ENCODE data around the gene MAP1A.

Gene MAP1A

DNA sequence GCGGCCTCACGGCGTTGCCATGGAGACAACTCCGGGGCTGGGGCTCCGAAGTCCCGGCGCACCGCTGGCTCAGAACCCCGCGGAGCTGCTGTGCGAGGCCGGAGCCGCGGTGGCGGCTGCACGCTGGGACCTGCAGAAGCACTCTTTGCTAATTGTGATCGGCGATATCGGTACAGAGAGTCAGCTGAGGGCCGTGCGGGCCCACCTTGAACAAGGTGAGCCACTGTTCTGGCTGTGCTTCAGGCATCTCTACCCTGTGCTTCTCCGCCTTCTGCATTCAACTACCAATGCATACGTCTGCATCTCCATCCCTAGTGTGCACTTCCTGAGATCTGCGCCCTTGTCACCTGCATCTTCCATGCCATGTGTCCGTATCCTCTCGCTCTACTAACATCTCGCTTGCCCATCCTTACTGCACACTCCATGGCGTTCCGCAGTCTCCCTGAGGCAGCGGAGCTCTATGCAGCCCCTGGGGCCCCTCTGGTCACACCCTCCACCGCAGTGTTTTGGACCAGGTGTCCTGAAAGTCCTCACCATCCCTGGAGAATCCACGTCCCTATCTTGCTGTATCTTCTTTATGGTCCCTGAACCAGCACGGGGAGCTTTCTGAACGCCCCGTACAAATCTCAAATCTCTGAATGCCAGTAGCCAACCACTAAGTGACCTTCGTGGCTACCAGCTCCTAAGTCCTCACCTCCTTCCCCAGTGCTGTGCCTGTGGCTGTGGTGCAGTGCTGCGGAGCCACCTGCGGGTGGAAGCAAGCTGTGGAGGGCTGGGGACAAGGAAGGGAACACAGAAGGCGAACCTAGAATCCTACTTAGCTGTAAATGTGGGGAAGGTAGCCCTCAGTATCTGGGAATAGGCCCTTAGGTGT is 6.2 kb upstream of the MAP1A start:
- peak; percentile 20 for DNase-seq
- no peak for ATAC-seq

DNA sequence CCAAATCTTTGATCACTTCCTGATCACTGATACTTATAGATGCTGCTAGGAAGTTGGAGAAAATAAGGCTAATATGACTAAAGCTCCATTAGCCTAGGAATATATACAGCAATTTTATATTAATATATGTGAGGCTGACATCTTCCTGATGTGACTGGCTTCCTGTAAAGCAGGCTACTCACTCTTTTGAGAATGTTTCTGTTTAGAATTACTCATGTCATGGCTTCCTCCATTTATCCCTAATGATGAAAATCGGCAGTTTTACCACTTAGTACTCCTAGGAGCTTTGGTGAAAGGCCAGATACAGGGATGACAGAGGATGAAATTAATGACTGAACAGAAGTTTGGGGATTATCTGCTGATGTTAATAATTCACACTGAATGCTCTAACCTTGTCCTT is 3.9 kb upstream of the MAP1A start:
- ATAC-seq = no peak
- no peak for DNase-seq

DNA sequence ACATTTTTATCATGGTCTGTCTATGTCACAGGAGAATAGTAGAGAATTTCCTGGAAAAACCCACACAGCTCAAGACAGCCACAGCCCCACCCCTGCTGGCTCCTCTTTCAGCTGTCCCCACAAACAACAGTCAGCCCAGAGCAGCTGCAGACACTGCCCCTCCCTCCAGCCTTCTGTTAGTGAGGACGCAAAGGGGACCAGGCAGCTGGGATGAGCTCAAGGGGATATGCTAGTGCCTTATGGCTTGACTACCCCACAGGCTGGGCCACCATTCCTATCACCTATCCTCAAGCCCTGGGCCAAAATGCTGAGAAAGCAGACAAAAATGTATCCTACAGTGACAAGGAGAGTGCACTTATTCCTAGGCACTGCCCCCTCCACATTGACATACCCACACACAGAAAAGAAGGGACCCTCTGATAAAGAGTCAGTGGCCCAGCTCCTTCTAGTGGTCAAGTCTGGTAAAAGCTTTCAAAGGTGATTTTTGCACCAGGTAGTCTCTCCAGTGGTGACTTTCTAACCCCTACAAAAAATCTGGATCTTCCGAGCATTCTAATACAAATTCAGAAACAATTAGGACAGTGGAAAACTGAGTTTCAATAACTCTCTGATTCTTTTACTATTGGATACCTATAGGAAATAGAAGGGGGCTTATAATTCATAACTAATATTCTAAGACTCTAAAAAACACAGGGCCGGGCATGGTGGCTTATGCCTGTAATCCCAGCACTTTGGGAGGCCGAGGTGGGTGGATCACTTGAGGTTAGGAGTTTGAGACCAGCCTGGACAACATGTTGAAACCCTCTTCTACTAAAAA is 3.0 kb upstream of the MAP1A start:
- ATAC-seq = no peak
- DNase-seq = no peak

DNA sequence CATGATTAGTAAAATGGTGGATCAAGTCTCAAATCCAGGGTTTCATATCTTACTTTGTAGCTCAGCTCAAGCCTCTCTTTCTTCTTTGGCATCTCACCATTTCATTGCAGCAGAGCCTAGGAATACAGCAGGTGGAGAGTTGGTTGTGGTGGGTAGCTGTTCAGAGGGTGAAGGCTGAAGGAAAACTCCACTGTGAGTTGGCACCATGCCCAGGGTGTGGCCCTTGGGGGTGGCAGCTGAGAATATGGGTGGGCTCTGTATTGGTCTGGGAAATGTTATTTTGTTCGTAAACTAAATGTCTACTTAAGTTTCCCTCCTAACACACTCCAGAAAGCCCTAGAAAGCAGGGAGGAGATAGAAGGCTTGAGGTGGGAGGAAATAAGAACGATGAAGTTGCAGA is 1.7 kb upstream of the MAP1A start:
- ATAC-seq (no peak), DNase-seq (no peak)

DNA sequence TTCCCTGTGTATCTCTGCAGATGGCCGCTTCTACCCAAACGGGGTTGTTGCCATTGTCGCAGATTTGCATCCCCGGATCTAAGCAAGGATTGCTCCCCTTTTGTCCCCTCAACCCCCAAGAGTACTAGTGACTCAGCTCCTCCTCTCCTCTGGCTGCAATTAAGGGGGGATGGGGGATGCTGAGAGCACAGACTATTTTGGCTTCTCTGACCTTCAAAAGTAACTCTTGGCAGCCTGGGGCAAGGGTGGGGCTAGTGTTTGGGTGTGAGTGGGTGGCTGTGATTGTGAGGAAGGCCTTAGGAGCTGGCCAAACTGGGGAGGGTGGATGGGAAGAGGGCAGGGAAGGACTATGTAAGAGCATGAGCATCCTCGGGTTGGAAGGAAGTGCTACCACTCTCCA is 1.2 kb upstream of the MAP1A start:
- DNase-seq (no peak), ATAC-seq (no peak)

DNA sequence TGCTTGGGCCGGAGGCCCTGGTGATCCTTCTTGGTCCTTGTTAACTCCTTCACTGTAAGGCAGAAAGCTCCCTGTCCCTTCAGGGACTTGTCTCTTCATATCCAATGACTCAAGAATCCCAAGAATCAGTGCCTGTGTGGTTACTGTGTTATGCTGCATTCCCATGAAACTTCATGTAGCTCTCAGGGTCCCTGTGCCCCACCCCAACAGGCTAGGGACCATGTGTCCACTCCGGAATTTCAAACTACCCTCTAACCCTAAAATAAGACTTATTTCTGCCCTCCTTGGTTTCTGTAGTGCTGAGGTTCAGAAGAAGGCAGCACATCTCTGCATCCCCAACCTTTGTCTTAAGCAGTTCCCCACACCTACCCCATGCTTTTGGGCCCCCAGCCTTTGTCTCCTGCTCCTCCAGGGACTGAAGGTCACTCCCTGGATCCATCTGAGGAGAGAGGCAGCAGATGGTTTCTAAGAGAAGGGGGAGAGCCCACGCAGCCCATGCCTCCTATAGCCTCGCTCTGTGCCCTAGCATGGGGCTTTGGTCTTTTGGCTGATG is 531 bp upstream of the MAP1A start:
- DNase-seq = no peak
- no peak for ATAC-seq

DNA sequence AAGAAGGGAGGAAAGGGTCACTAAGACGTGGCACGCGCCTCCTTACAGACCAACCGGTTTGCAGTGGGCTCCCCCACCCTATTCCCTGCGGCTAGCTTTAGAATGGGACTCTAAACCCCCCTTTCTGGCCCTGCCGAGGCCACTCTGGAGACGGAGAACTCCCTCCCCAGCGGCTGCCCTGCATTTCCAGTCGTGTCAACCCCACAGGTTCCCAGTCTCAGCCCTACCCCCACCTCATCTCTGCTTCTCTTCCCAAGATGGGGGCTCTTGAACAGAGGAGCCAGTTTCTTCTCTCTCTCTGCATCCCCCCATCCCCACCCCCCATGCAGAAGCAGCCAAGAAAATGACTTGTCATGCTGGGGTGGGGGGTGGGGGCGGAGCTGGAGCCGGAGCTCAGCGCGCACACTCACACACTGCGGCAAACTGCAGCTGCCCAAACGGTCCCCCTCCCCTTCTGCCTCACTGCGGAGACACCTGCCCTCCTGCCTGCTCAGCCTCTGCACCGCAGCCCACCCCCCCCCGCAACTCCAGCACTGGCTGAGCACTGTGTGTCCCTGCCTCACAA is 871 bp downstream of the MAP1A start:
- ATAC-seq (peak; percentile 10), DNase-seq (peak; percentile 16)

DNA sequence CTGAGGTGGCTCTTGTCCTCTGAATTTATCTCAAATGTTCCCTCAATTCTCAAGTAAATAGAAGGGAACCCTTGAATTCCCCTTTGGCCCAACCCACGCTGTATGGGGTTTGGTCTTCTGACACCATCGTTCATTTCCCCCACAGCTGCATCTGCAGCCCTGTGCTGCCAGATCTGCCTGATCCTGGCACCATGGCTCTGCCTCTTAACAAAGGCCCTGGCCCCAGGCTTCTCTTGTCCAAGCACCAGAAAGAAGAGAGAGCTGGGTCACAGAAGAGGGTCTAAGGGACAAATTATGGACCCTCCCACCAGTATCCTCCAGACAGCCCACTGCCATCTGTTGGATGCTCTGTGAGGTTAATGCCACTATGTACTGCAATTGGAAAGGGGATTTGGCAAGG is 1.8 kb downstream of the MAP1A start:
- no peak for ATAC-seq
- no peak for DNase-seq

DNA sequence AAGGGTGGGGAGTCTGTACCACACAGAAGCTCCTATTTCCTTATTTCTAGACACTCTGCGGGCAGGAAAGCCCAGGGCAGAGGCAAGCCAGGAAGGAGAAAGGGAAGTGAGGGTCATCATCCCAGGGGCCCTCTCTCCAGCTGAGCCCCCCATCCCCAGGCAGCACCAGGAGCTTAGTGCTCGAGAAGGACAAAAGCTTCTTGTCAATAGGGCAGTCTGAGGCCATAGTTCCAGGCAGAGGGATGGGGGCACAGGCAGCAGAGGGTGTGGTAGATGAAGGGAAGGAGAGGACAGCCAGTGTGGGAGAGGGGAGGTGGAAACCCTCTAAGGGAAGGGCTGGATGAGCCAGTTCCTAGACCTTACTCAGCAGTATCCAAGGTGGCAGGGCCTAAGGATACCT is 2.7 kb downstream of the MAP1A start:
- ATAC-seq (no peak), DNase-seq (no peak)

DNA sequence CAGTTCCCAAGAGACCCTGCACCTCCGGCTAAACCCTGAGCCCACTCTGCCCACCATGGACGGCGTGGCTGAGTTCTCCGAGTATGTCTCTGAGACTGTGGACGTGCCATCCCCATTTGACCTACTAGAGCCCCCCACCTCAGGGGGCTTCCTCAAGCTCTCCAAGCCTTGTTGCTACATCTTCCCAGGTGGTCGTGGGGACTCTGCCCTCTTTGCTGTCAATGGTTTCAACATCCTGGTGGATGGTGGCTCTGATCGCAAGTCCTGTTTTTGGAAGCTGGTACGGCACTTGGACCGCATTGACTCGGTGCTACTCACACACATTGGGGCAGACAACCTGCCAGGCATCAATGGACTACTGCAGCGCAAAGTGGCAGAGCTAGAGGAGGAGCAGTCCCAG is 4.0 kb downstream of the MAP1A start:
- no peak for DNase-seq
- no peak for ATAC-seq

DNA sequence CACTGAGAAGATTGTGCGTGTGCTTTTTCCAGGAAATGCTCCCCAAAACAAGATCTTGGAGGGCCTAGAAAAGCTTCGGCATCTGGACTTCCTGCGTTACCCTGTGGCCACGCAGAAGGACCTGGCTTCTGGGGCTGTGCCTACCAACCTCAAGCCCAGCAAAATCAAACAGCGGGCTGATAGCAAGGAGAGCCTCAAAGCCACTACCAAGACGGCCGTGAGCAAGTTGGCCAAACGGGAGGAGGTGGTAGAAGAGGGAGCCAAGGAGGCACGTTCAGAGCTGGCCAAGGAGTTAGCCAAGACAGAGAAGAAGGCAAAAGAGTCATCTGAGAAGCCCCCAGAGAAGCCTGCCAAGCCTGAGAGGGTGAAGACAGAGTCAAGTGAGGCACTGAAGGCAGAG is 4.8 kb downstream of the MAP1A start:
- DNase-seq = no peak
- ATAC-seq = no peak

DNA sequence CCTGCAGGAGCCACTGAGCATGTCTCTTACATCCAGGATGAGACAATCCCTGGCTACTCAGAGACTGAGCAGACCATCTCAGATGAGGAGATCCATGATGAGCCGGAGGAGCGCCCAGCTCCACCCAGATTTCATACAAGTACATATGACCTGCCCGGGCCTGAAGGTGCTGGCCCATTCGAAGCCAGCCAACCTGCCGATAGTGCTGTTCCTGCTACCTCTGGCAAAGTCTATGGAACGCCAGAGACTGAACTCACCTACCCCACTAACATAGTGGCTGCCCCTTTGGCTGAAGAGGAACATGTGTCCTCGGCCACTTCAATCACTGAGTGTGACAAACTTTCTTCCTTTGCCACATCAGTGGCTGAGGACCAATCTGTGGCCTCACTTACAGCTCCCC is 6.2 kb downstream of the MAP1A start:
- ATAC-seq (no peak), DNase-seq (no peak)

DNA sequence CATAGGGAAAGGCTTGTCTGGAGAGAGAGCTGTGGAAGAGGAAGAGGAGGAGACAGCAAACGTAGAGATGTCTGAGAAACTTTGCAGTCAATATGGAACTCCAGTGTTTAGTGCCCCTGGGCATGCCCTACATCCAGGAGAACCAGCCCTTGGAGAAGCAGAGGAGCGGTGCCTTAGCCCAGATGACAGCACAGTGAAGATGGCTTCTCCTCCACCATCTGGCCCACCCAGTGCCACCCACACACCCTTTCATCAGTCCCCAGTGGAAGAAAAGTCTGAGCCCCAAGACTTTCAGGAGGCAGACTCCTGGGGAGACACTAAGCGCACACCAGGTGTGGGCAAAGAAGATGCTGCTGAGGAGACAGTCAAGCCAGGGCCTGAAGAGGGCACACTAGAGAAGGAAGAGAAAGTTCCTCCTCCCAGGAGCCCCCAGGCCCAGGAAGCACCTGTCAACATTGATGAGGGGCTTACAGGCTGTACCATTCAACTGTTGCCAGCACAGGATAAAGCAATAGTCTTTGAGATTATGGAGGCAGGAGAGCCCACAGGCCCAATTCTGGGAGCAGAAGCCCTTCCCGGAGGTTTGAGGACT is 6.9 kb downstream of the MAP1A start:
- DNase-seq (no peak), ATAC-seq (no peak)

DNA sequence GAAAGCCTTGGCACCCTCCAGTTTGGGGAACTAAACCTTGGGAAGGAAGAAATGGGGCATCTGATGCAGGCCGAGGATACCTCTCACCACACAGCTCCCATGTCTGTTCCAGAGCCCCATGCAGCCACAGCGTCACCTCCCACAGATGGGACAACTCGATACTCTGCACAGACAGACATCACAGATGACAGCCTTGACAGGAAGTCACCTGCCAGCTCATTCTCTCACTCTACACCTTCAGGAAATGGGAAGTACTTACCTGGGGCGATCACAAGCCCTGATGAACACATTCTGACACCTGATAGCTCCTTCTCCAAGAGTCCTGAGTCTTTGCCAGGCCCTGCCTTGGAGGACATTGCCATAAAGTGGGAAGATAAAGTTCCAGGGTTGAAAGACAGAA is 7.7 kb downstream of the MAP1A start:
- no peak for DNase-seq
- ATAC-seq = no peak

DNA sequence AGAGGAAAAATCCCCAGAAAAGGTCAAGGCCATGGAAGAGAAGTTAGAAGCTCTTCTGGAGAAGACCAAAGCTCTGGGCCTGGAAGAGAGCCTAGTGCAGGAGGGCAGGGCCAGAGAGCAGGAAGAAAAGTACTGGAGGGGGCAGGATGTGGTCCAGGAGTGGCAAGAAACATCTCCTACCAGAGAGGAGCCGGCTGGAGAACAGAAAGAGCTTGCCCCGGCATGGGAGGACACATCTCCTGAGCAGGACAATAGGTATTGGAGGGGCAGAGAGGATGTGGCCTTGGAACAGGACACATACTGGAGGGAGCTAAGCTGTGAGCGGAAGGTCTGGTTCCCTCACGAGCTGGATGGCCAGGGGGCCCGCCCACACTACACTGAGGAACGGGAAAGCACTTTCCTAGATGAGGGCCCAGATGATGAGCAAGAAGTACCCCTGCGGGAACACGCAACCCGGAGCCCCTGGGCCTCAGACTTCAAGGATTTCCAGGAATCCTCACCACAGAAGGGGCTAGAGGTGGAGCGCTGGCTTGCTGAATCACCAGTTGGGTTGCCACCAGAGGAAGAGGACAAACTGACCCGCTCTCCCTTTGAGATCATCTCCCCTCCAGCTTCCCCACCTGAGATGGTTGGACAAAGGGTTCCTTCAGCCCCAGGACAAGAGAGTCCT is 9.0 kb downstream of the MAP1A start:
- no peak for ATAC-seq
- DNase-seq = no peak

DNA sequence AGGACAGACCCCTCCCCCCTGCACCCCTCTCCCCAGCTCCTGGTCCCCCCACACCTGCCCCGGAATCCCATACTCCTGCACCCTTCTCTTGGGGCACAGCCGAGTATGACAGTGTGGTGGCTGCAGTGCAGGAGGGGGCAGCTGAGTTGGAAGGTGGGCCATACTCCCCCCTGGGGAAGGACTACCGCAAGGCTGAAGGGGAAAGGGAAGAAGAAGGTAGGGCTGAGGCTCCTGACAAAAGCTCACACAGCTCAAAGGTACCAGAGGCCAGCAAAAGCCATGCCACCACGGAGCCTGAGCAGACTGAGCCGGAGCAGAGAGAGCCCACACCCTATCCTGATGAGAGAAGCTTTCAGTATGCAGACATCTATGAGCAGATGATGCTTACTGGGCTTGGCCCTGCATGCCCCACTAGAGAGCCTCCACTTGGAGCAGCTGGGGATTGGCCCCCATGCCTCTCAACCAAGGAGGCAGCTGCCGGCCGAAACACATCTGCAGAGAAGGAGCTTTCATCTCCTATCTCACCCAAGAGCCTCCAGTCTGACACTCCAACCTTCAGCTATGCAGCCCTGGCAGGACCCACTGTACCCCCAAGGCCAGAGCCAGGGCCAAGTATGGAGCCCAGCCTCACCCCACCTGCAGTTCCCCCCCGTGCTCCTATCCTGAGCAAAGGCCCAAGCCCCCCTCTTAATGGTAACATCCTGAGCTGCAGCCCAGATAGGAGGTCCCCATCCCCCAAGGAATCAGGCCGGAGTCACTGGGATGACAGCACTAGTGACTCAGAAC is 9.8 kb downstream of the MAP1A start:
- DNase-seq (no peak), ATAC-seq (no peak)

DNA sequence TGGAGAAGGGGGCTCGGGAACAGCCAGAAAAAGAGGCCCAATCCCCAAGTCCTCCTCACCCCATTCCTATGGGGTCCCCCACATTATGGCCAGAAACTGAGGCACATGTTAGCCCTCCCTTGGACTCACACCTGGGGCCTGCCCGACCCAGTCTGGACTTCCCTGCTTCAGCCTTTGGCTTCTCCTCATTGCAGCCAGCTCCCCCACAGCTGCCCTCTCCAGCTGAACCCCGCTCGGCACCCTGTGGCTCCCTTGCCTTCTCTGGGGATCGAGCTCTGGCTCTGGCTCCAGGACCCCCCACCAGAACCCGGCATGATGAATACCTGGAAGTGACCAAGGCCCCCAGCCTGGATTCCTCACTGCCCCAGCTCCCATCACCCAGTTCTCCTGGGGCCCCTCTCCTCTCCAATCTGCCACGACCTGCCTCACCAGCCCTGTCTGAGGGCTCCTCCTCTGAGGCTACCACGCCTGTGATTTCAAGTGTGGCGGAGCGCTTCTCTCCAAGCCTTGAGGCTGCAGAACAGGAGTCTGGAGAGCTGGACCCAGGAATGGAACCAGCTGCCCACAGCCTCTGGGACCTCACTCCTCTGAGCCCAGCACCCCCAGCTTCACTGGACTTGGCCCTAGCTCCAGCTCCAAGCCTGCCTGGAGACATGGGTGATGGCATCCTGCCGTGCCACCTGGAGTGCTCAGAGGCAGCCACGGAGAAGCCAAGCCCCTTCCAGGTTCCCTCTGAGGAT is 10.6 kb downstream of the MAP1A start:
- DNase-seq = no peak
- no peak for ATAC-seq

DNA sequence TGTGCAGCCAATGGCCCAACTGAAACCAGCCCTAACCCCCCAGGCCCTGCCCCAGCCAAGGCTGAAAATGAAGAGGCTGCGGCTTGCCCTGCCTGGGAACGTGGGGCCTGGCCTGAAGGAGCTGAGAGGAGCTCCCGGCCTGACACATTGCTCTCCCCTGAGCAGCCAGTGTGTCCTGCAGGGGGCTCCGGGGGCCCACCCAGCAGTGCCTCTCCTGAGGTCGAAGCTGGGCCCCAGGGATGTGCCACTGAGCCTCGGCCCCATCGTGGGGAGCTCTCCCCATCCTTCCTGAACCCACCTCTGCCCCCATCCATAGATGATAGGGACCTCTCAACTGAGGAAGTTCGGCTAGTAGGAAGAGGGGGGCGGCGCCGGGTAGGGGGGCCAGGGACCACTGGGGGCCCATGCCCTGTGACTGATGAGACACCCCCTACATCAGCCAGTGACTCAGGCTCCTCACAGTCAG is 11.2 kb downstream of the MAP1A start:
- ATAC-seq (no peak), DNase-seq (no peak)

DNA sequence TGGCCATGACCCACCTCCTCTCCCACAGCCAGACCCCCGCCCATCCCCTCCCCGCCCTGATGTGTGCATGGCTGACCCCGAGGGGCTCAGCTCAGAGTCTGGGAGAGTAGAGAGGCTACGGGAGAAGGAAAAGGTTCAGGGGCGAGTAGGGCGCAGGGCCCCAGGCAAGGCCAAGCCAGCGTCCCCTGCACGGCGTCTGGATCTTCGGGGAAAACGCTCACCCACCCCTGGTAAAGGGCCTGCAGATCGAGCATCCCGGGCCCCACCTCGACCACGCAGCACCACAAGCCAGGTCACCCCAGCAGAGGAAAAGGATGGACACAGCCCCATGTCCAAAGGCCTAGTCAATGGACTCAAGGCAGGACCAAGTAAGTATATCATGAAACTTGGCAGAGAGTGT is 11.7 kb downstream of the MAP1A start:
- no peak for ATAC-seq
- DNase-seq = no peak

DNA sequence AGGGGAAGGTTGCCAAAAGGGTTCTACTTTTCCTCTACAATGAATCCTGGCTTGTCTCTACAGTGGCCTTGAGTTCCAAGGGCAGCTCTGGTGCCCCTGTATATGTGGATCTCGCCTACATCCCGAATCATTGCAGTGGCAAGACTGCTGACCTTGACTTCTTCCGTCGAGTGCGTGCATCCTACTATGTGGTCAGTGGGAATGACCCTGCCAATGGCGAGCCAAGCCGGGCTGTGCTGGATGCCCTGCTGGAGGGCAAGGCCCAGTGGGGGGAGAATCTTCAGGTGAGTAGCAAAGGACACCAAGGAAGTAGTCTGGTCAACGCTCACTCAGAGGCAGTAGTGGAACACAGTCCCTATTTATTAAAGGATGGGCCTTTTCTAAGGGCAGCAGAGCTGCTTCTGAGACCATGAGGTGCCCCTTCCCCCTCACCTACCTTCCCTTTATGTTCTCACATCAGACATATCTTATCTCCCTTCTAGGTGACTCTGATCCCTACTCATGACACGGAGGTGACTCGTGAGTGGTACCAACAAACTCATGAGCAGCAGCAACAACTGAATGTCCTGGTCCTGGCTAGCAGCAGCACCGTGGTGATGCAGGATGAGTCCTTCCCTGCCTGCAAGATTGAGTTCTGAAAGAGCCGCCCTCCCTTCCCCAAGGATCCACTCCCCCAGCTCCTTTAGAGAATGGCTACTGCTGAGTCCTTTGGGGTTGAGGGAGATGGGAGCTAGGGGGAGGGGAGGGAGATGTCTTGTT is 12.4 kb downstream of the MAP1A start:
- ATAC-seq = no peak
- DNase-seq = no peak
